C4-2B (cell line): ENCODE measurements around the gene RBMS1.

Source experiments
- CTCF ChIP-seq: fragments of 450-650 bp; conservative IDR thresholded peaks from 2 replicates; pipeline ENCODE4 v1.5.1; 2017; ENCODE audit warnings: mild to moderate bottlenecking
- ZFX ChIP-seq: fragments of 450-650 bp; IDR thresholded peaks from 2 replicates; pipeline ENCODE4 v1.6.1; 2017

GRCh38 chr2:160288324-160288723, 205.3 kb downstream of the RBMS1 start:
- TF ChIP-seq CTCF (no peak), ZFX (no peak)
